SK-N-SH treated with all-trans-retinoic acid at 6 μM for 48 hours (cell line): ENCODE results near the gene GP1BA.

Source experiments
- ATAC-seq: fragments of 200-7000 bp; cut with Tn5 transposase; 3 replicates; pipeline ENCODE4 v1.9.1; 2020; ENCODE audit warnings: mild to moderate bottlenecking, moderate library complexity
- ARNTL ChIP-seq: fragments of 450-650 bp; formaldehyde crosslinking; IDR thresholded peaks from 2 replicates; pipeline ENCODE4 v1.5.0; 2020; ENCODE audit warnings: low read depth, mild to moderate bottlenecking, moderate library complexity, borderline replicate concordance
- BACH2 ChIP-seq: fragments of 250-450 bp; sonication (Bioruptor Pico); IDR thresholded peaks from 2 replicates; pipeline ENCODE4 v1.9.0; 2021; ENCODE audit warnings: mild to moderate bottlenecking, borderline replicate concordance
- CREB5 ChIP-seq: fragments of 250-450 bp; sonication (Bioruptor Pico); IDR thresholded peaks from 2 replicates; pipeline ENCODE4 v1.5.1; 2020; ENCODE audit warnings: low read depth, mild to moderate bottlenecking, moderate library complexity
- CSDC2 ChIP-seq: fragments of 250-450 bp; sonication (Bioruptor Pico); IDR thresholded peaks from 2 replicates; pipeline ENCODE4 v1.5.0; 2020; ENCODE audit warnings: mild to moderate bottlenecking, moderate library complexity
- CSRNP3 ChIP-seq: fragments of 250-450 bp; sonication (Bioruptor Pico); IDR thresholded peaks from 2 replicates; pipeline ENCODE4 v1.5.1; 2021; ENCODE audit warnings: mild to moderate bottlenecking, moderate library complexity
- ESRRG ChIP-seq: fragments of 250-450 bp; sonication (Bioruptor Pico); IDR thresholded peaks from 2 replicates; pipeline ENCODE4 v1.6.1; 2021; ENCODE audit warnings: mild to moderate bottlenecking
- ISL1 ChIP-seq: fragments of 250-450 bp; sonication (Bioruptor Pico); IDR thresholded peaks from 2 replicates; pipeline ENCODE4 v2.1.2; 2022; ENCODE audit warnings: mild to moderate bottlenecking, moderate library complexity
- OSR1 ChIP-seq: fragments of 250-450 bp; sonication (Bioruptor Pico); IDR thresholded peaks from 2 replicates; pipeline ENCODE4 v1.8.0; 2022; ENCODE audit warnings: moderate library complexity, mild to moderate bottlenecking, inconsistent platforms
- PATZ1 ChIP-seq: fragments of 250-450 bp; sonication (Bioruptor Pico); IDR thresholded peaks from 2 replicates; pipeline ENCODE4 v1.8.0; 2020; ENCODE audit warnings: mild to moderate bottlenecking, moderate library complexity, borderline replicate concordance
- RARB ChIP-seq: fragments of 250-450 bp; sonication (Bioruptor Pico); IDR thresholded peaks from 2 replicates; pipeline ENCODE4 v1.8.0; 2021; ENCODE audit warnings: mild to moderate bottlenecking, moderate library complexity
- SNAI2 ChIP-seq: fragments of 250-450 bp; sonication (Bioruptor Pico); IDR thresholded peaks from 2 replicates; pipeline ENCODE4 v1.5.0; 2020; ENCODE audit warnings: mild to moderate bottlenecking, moderate library complexity
- TOX ChIP-seq: fragments of 250-450 bp; sonication (Bioruptor Pico); IDR thresholded peaks from 2 replicates; pipeline ENCODE4 v1.8.0; 2021; ENCODE audit warnings: mild to moderate bottlenecking, moderate library complexity, borderline replicate concordance
- TSHZ2 ChIP-seq: fragments of 250-450 bp; sonication (Bioruptor Pico); IDR thresholded peaks from 2 replicates; pipeline ENCODE4 v1.5.0; 2020; ENCODE audit warnings: mild to moderate bottlenecking, moderate library complexity
- ZFP3 ChIP-seq: fragments of 250-450 bp; sonication (Bioruptor Pico); IDR thresholded peaks from 2 replicates; pipeline ENCODE4 v1.5.0; 2020; ENCODE audit warnings: mild to moderate bottlenecking, moderate library complexity
- ZNF565 ChIP-seq: fragments of 450-650 bp; formaldehyde crosslinking; conservative IDR thresholded peaks from 2 replicates; pipeline ENCODE4 v1.5.0; 2020; ENCODE audit warnings: low read depth, mild to moderate bottlenecking, moderate library complexity
- ZNF8 ChIP-seq: fragments of 450-650 bp; formaldehyde crosslinking; IDR thresholded peaks from 2 replicates; pipeline ENCODE4 v1.5.0; 2020; ENCODE audit warnings: mild to moderate bottlenecking, moderate library complexity

Gene GP1BA

GRCh38 chr17:4938688-4939545 is 6.8 kb downstream of the GP1BA start:
- no peak for TF ChIP-seq ZNF8
- TF ChIP-seq CSDC2 (CRISPR knock-in tag): no peak
- TF ChIP-seq ISL1 (CRISPR knock-in tag): no peak
- no peak for TF ChIP-seq BACH2 (CRISPR knock-in tag)
- no peak for TF ChIP-seq ZNF565
- no peak for TF ChIP-seq TSHZ2
- TF ChIP-seq ZFP3 (CRISPR knock-in tag): no peak
- no peak for TF ChIP-seq PATZ1 (CRISPR knock-in tag)
- no peak for ATAC-seq

GRCh38 chr17:4939546-4939795 is 7.4 kb downstream of the GP1BA start:
- no peak for ATAC-seq
- TF ChIP-seq PATZ1 (CRISPR knock-in tag) (no peak), TOX (no peak), CREB5 (CRISPR knock-in tag) (no peak), SNAI2 (CRISPR knock-in tag) (no peak), CSRNP3 (CRISPR knock-in tag) (no peak), ISL1 (CRISPR knock-in tag) (no peak), ESRRG (CRISPR knock-in tag) (no peak), TSHZ2 (no peak), RARB (no peak), ARNTL (CRISPR knock-in tag) (no peak), ZFP3 (CRISPR knock-in tag) (no peak), BACH2 (CRISPR knock-in tag) (no peak), OSR1 (CRISPR knock-in tag) (no peak)
